GM18858 (cell line): ENCODE data around the gene TAPBP.

Experiments used
- ATAC-seq: cut with Tn5 transposase; IDR thresholded peaks from one replicate; pipeline ENCODE4 v1.9.1; 2021; ENCODE audit not compliant: unreplicated experiment

The TAPBP gene

GRCh38 chr6:33249732-33250630 is 63.9 kb downstream of the TAPBP start:
- ATAC-seq, result no peak
